ENCODE data around the gene SPZ1.
"Not testable (repeated sequence)": the region's sequence is repeated elsewhere in the genome, so short reads cannot be mapped to it uniquely, and the experiment has no call there.

SPZ1 gene

GRCh38 chr5:80339116-80339515 lies 19.3 kb downstream of the SPZ1 start:
- DNase-seq: no peak

GRCh38 chr5:80341016-80341775 lies 21.4 kb downstream of the SPZ1 start:
- DNase-seq: peak; percentile 39 to 46

GRCh38 chr5:80343067-80343466 lies 23.3 kb downstream of the SPZ1 start:
- no peak for DNase-seq

- DNase-seq: peak; percentile 49 to 62
Measured at GRCh38 chr5:80346055-80346454, 26.3 kb downstream of the SPZ1 start.

GRCh38 chr5:80348171-80348570 lies 28.4 kb downstream of the SPZ1 start:
- DNase-seq: peak; percentile 46 to 82

GRCh38 chr5:80351019-80351418 lies 31.2 kb downstream of the SPZ1 start:
- DNase-seq: not testable (repeated sequence)

GRCh38 chr5:80355686-80356085 lies 35.9 kb downstream of the SPZ1 start:
- peak; percentile 57 to 82 for DNase-seq

- DNase-seq: peak; percentile 13 to 44
Measured at GRCh38 chr5:80357671-80358070, 37.9 kb downstream of the SPZ1 start.

GRCh38 chr5:80360914-80361444 lies 41.2 kb downstream of the SPZ1 start:
- DNase-seq: no peak

GRCh38 chr5:80364892-80365291 lies 45.1 kb downstream of the SPZ1 start:
- DNase-seq: no peak

- DNase-seq: no peak
Measured at GRCh38 chr5:80368661-80369480, 49.1 kb downstream of the SPZ1 start.

GRCh38 chr5:80369521-80369920 lies 49.7 kb downstream of the SPZ1 start:
- no peak for DNase-seq

- DNase-seq: peak in 1 of 2 donors; percentile 51
Measured at GRCh38 chr5:80370390-80370789, 50.6 kb downstream of the SPZ1 start.

Measured in inflammatory macrophage (primary cell).